Measurements from ENCODE around the gene AGBL4. TPM values are rescaled to one million over a fixed set of nuclear protein-coding genes. Genes with fewer than 3 reads are reported as not detected.

AGBL4 gene
- total RNA-seq, 4 donors from 2014 or later = 0.08 to 0.71 (median 0.60) TPM

- DNase-seq (ENCODE audit: low spot score in 2 of 2) = no peak
- 88% methylated on average over 3 of the region's 3 CpGs for WGBS, 2 donors
- TF ChIP-seq CTCF (IDR thresholded peaks at IDR 0.05) (no peak), POLR2A (IDR thresholded peaks at IDR 0.05) (no peak)
- no peak overlapping the region for H3K4me3 ChIP-seq (ENCODE audit: low read depth, poor library complexity, severe bottlenecking)
- intact Hi-C loops (cut with DNase I; ENCODE audit: low total_unique reads) = no loop called here
These were observed 400.9 kb downstream of the AGBL4 start for GRCh38 chr1:49622877-49623276.

GRCh38 chr1:49606082-49606481 is 417.7 kb downstream of the AGBL4 start:
- no peak overlapping the region for H3K4me3 ChIP-seq (ENCODE audit: low read depth, poor library complexity, severe bottlenecking)
- no peak for DNase-seq (ENCODE audit: low spot score in 2 of 2)
- TF ChIP-seq CTCF (IDR thresholded peaks at IDR 0.05) (no peak), POLR2A (IDR thresholded peaks at IDR 0.05) (no peak)
- intact Hi-C loops (cut with DNase I; ENCODE audit: low total_unique reads) = no loop called here
- WGBS, 2 donors = 81 to 85% methylated on average over 5 of the region's 5 CpGs

- H3K4me3 ChIP-seq (ENCODE audit: low read depth, poor library complexity, severe bottlenecking) = no peak overlapping the region
- no peak for DNase-seq (ENCODE audit: low spot score in 2 of 2)
- intact Hi-C loops (cut with DNase I; ENCODE audit: low total_unique reads) = no loop called here
- TF ChIP-seq CTCF (IDR thresholded peaks at IDR 0.05) = no peak
- TF ChIP-seq POLR2A (IDR thresholded peaks at IDR 0.05) = no peak
These were observed 426.3 kb downstream of the AGBL4 start for GRCh38 chr1:49597436-49597835.

- no peak for DNase-seq (ENCODE audit: low spot score in 2 of 2)
- WGBS, 2 donors = 80 to 90% methylated on average over 3 of the region's 3 CpGs
- H3K4me3 ChIP-seq (ENCODE audit: low read depth, poor library complexity, severe bottlenecking) = no peak overlapping the region
- TF ChIP-seq CTCF (IDR thresholded peaks at IDR 0.05) (no peak), POLR2A (IDR thresholded peaks at IDR 0.05) (no peak)
- intact Hi-C loops (cut with DNase I; ENCODE audit: low total_unique reads) = no loop called here
These were observed 447.3 kb downstream of the AGBL4 start for GRCh38 chr1:49576327-49576901.

GRCh38 chr1:49556676-49557234 is 467.0 kb downstream of the AGBL4 start:
- H3K4me3 ChIP-seq (ENCODE audit: low read depth, poor library complexity, severe bottlenecking) = no peak overlapping the region
- no peak for TF ChIP-seq POLR2A (IDR thresholded peaks at IDR 0.05)
- no peak for TF ChIP-seq CTCF (IDR thresholded peaks at IDR 0.05)
- DNase-seq (ENCODE audit: low spot score in 2 of 2) = no peak
- WGBS, 2 donors = 92 to 95% methylated on average over 19 to 27 of the region's 30 CpGs
- intact Hi-C loops (cut with DNase I; ENCODE audit: low total_unique reads) = no loop called here

GRCh38 chr1:49552101-49552500 is 471.7 kb downstream of the AGBL4 start:
- no peak for DNase-seq (ENCODE audit: low spot score in 2 of 2)
- intact Hi-C loops (cut with DNase I; ENCODE audit: low total_unique reads) = no loop called here
- WGBS, 2 donors = 85 to 92% methylated on average over 5 of the region's 5 CpGs
- H3K4me3 ChIP-seq (ENCODE audit: low read depth, poor library complexity, severe bottlenecking) = no peak overlapping the region
- TF ChIP-seq POLR2A (IDR thresholded peaks at IDR 0.05) (no peak), CTCF (IDR thresholded peaks at IDR 0.05) (no peak)

Measured in lower leg skin (tissue), 4 donors.